ENCODE results near the gene RAP2C. TPM values are rescaled to one million over a fixed set of nuclear protein-coding genes. Genes with fewer than 3 reads are reported as not detected.

Gene RAP2C
- total RNA-seq, 2 donors from 2014 or later, result 18.6 to 27.3 TPM

DNA sequence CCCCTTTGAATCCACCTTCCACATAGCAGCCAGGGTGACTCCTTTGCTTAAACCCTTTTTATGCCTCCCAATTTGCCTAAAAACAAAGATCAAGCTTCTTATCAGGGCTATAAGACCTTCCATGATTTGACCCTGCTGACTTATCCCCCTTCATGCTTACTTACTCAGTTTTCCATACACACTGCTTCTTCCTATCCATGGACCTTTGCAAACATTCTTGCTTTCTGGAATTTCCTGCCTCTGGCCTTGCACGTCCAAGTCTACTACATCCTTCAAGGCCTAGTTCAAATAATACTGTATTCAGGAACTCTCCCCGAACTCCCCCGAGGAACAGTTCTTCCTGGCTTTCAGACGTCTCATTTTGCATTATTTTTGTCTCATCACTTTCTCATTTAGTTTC is 31.8 kb downstream of the RAP2C start:
- TF ChIP-seq CTCF (IDR thresholded peaks at IDR 0.05), result no peak
- no peak overlapping the region for H3K9ac ChIP-seq (ENCODE audit: low read depth in 2 of 2, low read length in 2 of 2)
- intact Hi-C loops (cut with DNase I), result no loop called here
- no peak overlapping the region for H3K4me3 ChIP-seq
- no peak for DNase-seq
- no peak overlapping the region for H3K27ac ChIP-seq
- no peaks in the 10 kb centered on the region for H3K9me3 ChIP-seq
- H3K27me3 ChIP-seq, result no peaks in the 10 kb centered on the region
- H3K36me3 ChIP-seq, result no peaks in the 10 kb centered on the region
- H3K4me1 ChIP-seq, result no peaks in the 10 kb centered on the region

DNA sequence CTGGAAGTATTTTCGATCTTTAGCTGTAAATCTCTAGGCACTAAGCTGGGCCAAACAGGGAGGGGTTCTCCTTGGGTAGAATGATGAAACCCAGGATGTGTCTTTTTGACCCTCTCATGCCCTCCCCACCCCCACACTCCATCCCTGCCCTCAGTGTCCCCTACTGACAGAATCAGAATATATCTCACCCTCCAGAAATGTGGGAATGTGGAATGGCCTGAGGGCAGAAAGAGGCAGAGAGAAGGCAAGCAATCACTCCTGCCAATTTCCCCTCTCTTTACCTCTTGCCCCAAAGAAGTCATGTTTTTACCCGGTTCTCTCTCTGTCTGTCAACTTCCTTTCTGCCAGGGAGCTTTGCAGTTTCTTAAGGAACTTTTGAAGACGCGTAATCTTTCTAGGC is 34.4 kb downstream of the RAP2C start:
- no peak for TF ChIP-seq CTCF (IDR thresholded peaks at IDR 0.05)
- H3K4me1 ChIP-seq, result no peaks in the 10 kb centered on the region
- H3K36me3 ChIP-seq, result no peaks in the 10 kb centered on the region
- H3K27me3 ChIP-seq, result no peaks in the 10 kb centered on the region
- no peaks in the 10 kb centered on the region for H3K9me3 ChIP-seq
- no peak overlapping the region for H3K9ac ChIP-seq (ENCODE audit: low read depth in 2 of 2, low read length in 2 of 2)
- H3K4me3 ChIP-seq, result no peak overlapping the region
- intact Hi-C loops (cut with DNase I), result no loop called here
- H3K27ac ChIP-seq, result no peak overlapping the region
- DNase-seq, result no peak

GRCh38 chrX:132181364-132181763 is 37.9 kb downstream of the RAP2C start:
- no peak for DNase-seq
- no peak overlapping the region for H3K27ac ChIP-seq
- no peak overlapping the region for H3K9ac ChIP-seq (ENCODE audit: low read depth in 2 of 2, low read length in 2 of 2)
- no peak for TF ChIP-seq CTCF (IDR thresholded peaks at IDR 0.05)
- H3K36me3 ChIP-seq, result no peaks in the 10 kb centered on the region
- H3K27me3 ChIP-seq, result no peaks in the 10 kb centered on the region
- H3K4me3 ChIP-seq, result no peak overlapping the region
- H3K9me3 ChIP-seq, result no peaks in the 10 kb centered on the region
- H3K4me1 ChIP-seq, result no peaks in the 10 kb centered on the region
- intact Hi-C loops (cut with DNase I), result no loop called here

- Histone ChIP-seq H3K9ac (ENCODE audit: low read depth in 2 of 2, low read length in 2 of 2) (no peak overlapping the region), H3K36me3 (no peaks in the 10 kb centered on the region), H3K4me3 (no peak overlapping the region), H3K9me3 (no peaks in the 10 kb centered on the region), H3K27ac (no peak overlapping the region), H3K27me3 (no peaks in the 10 kb centered on the region), H3K4me1 (no peaks in the 10 kb centered on the region)
- no peak for TF ChIP-seq CTCF (IDR thresholded peaks at IDR 0.05)
- intact Hi-C loops (cut with DNase I), result no loop called here
- DNase-seq, result no peak
Observed at GRCh38 chrX:132180929-132181328, 38.3 kb downstream of the RAP2C start.

DNA sequence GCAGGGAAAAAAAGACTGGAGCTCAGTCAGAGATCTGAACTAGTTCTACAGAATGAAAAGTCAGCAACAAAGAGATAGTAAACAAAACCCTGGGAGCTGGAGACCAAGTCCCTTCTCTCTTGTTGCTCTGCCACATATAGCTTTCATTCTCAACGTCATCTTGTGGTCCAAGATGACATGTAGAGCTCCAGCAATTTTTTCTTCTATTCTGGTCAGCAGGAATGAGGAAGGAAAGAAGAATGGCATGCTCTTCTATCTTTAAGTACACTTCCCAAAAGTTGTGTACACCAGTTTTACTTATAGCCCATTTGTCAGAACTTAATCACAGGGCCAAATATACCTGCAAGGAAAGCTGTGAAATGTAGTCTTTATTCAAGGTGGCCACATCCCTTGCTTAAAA is 45.6 kb downstream of the RAP2C start:
- DNase-seq, result no peak
- Histone ChIP-seq H3K27ac (no peak overlapping the region), H3K4me1 (no peaks in the 10 kb centered on the region), H3K9ac (ENCODE audit: low read depth in 2 of 2, low read length in 2 of 2) (no peak overlapping the region), H3K27me3 (peaks cover 3% of the 10 kb centered on the region), H3K4me3 (no peak overlapping the region), H3K9me3 (no peaks in the 10 kb centered on the region), H3K36me3 (no peaks in the 10 kb centered on the region)
- no peak for TF ChIP-seq CTCF (IDR thresholded peaks at IDR 0.05)
- intact Hi-C loops (cut with DNase I), result no loop called here

- intact Hi-C loops (cut with DNase I), result no loop called here
Observed at GRCh38 chrX:132171881-132172280, 47.4 kb downstream of the RAP2C start.

More at GRCh38 chrX:132171881-132172280, 47.4 kb downstream of the RAP2C start:
- H3K36me3 ChIP-seq, result no peaks in the 10 kb centered on the region
- TF ChIP-seq CTCF (IDR thresholded peaks at IDR 0.05), result no peak
- H3K9me3 ChIP-seq, result no peaks in the 10 kb centered on the region
- no peaks in the 10 kb centered on the region for H3K4me1 ChIP-seq
- no peak overlapping the region for H3K4me3 ChIP-seq
- H3K9ac ChIP-seq (ENCODE audit: low read depth in 2 of 2, low read length in 2 of 2), result no peak overlapping the region
- H3K27me3 ChIP-seq, result peaks cover 3% of the 10 kb centered on the region
- no peak for DNase-seq
- no peak overlapping the region for H3K27ac ChIP-seq

Data from colonic mucosa (tissue), 4 donors.